HEK293 (cell line): Measurements from ENCODE around the gene SLC22A17.

Experiments
- CTCF ChIA-PET: fragments of 350-600 bp; formaldehyde crosslinking; extraction: SDS; loops from one replicate; lab custom pipeline; 2021; ENCODE audit warnings: antibody characterized with exemption; lab: Yijun Ruan, JAX
- POLR2A ChIA-PET: fragments of 300-600 bp; formaldehyde crosslinking; extraction: SDS; loops from one replicate; lab custom pipeline; 2020; ENCODE audit warnings: antibody characterized with exemption, inconsistent platforms; lab: Yijun Ruan, JAX
- H3K27ac ChIP-seq: fragments of 200-500 bp; sonication (Bioruptor generic); 2 replicates; pipeline ENCODE4 v1.5.1; 2014; ENCODE audit warnings: low read depth, low read length, control low read depth, inconsistent platforms; ENCODE audit errors: extremely low read depth
- H3K36me3 ChIP-seq, 2 experiments: fragments of 200-500 bp in 1 of 2; sonication (Bioruptor generic) in 1 of 2; 1 replicate in 1 of 2; 2 replicates in 1 of 2; pipeline ENCODE4 v1.5.1; 2014 to 2017; ENCODE audit warnings: inconsistent platforms in 2 of 2, low read length in 2 of 2; ENCODE audit not compliant: control insufficient read depth in 2 of 2, insufficient read depth in 1 of 2
- H3K4me1 ChIP-seq: fragments of 200-500 bp; sonication (Bioruptor generic); 2 replicates; pipeline ENCODE4 v1.5.1; 2014; ENCODE audit warnings: mild to moderate bottlenecking, low read length, inconsistent platforms; ENCODE audit not compliant: control insufficient read depth, insufficient read depth
- H3K4me3 ChIP-seq: 2 replicates; pipeline ENCODE4 v1.5.1; 2011; ENCODE audit warnings: low read depth, mild to moderate bottlenecking, control low read depth, low read length, moderate library complexity
- H3K9me3 ChIP-seq: fragments of 200-500 bp; sonication (Bioruptor generic); 2 replicates; pipeline ENCODE4 v1.5.1; 2014; ENCODE audit warnings: low read depth, low read length, inconsistent platforms; ENCODE audit not compliant: control insufficient read depth, insufficient read depth
- FEZF1 ChIP-seq: fragments of 450-650 bp; formaldehyde crosslinking; IDR thresholded peaks from 2 replicates; pipeline ENCODE4 v1.5.1; 2016; ENCODE audit warnings: missing biosample characterization, missing genetic modification characterization
- GLIS1 ChIP-seq: fragments of 450-650 bp; formaldehyde crosslinking; IDR thresholded peaks from 2 replicates; pipeline ENCODE4 v1.5.1; 2016; ENCODE audit warnings: missing biosample characterization, missing genetic modification characterization
- HOXA7 ChIP-seq: sonication (generic); formaldehyde crosslinking; IDR thresholded peaks from 2 replicates; pipeline ENCODE4 v1.8.1; 2022; ENCODE audit warnings: missing genetic modification reagents, borderline replicate concordance
- HOXD13 ChIP-seq: sonication (generic); formaldehyde crosslinking; IDR thresholded peaks from 2 replicates; pipeline ENCODE4 v1.8.0; 2022; ENCODE audit warnings: missing genetic modification reagents, borderline replicate concordance
- KLF1 ChIP-seq: fragments of 450-650 bp; formaldehyde crosslinking; IDR thresholded peaks from 2 replicates; pipeline ENCODE4 v1.5.1; 2016; ENCODE audit warnings: missing biosample characterization, missing genetic modification characterization
- SETDB1 ChIP-seq: IDR thresholded peaks from one replicate; pipeline ENCODE4 v1.6.1; 2017; ENCODE audit warnings: mild to moderate bottlenecking, low read length, moderate library complexity, mixed read lengths; ENCODE audit not compliant: insufficient read length
- ZNF24 ChIP-seq: fragments of 450-650 bp; formaldehyde crosslinking; IDR thresholded peaks from 2 replicates; pipeline ENCODE4 v1.5.1; 2016; ENCODE audit warnings: missing biosample characterization, missing genetic modification characterization
- ZNF248 ChIP-seq: fragments of 450-650 bp; formaldehyde crosslinking; IDR thresholded peaks from 2 replicates; pipeline ENCODE4 v1.5.1; 2017; ENCODE audit warnings: missing biosample characterization, missing genetic modification characterization
- ZNF529 ChIP-seq: fragments of 450-650 bp; formaldehyde crosslinking; IDR thresholded peaks from 2 replicates; pipeline ENCODE4 v1.5.1; 2017; ENCODE audit warnings: missing genetic modification characterization, missing biosample characterization; ENCODE audit not compliant: insufficient replicate concordance
- ZNF561 ChIP-seq: fragments of 450-650 bp; IDR thresholded peaks from 2 replicates; pipeline ENCODE4 v1.5.1; 2018; ENCODE audit warnings: missing biosample characterization, missing genetic modification characterization, borderline replicate concordance
- TF ChIP-seq, protein P1 (sequence below): fragments of 450-650 bp; formaldehyde crosslinking; IDR thresholded peaks from 2 replicates; pipeline ENCODE4 v1.5.1; 2017; ENCODE audit warnings: missing biosample characterization, mild to moderate bottlenecking, missing genetic modification characterization, moderate library complexity
- TF ChIP-seq, protein P2 (sequence below): fragments of 450-650 bp; formaldehyde crosslinking; IDR thresholded peaks from 2 replicates; pipeline ENCODE4 v1.5.1; 2016; ENCODE audit warnings: missing biosample characterization, missing genetic modification characterization
- TF ChIP-seq, protein P3 (sequence below): fragments of 450-650 bp; formaldehyde crosslinking; IDR thresholded peaks from 2 replicates; pipeline ENCODE4 v1.5.1; 2016; ENCODE audit warnings: missing biosample characterization, missing genetic modification characterization
- TF ChIP-seq, protein P4 (sequence below): fragments of 450-650 bp; formaldehyde crosslinking; IDR thresholded peaks from 2 replicates; pipeline ENCODE4 v1.5.1; 2016; ENCODE audit warnings: missing biosample characterization, missing genetic modification characterization
- TF ChIP-seq, protein P5 (sequence below): fragments of 450-650 bp; formaldehyde crosslinking; IDR thresholded peaks from 2 replicates; pipeline ENCODE4 v1.5.1; 2016; ENCODE audit warnings: missing biosample characterization, missing genetic modification characterization
- TF ChIP-seq, protein P6 (sequence below): fragments of 450-650 bp; formaldehyde crosslinking; IDR thresholded peaks from 2 replicates; pipeline ENCODE4 v1.5.1; 2016; ENCODE audit warnings: missing biosample characterization, missing genetic modification characterization

The SLC22A17 gene

DNA sequence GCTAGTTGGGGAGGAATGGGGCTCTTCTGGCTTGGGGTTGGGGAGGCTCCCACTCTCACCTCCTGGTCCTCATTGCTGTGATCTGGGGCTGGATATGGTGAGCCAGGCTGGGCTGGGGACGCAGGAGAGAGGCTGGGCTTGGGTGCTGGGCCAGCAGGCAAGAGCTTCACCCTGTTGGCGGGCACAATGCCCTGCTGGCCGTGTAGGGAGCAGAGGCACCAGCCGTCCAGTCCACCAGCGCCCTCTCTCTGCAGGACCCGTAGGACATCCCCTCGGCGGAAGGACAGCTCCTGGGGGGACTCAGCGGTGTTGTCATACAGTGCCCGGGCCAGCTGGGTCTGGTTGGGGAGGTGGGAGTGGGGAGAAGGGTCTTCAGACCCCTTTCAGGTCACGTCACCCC, 7.8 kb upstream of the SLC22A17 start (continued):
- TF ChIP-seq, protein P1, sequence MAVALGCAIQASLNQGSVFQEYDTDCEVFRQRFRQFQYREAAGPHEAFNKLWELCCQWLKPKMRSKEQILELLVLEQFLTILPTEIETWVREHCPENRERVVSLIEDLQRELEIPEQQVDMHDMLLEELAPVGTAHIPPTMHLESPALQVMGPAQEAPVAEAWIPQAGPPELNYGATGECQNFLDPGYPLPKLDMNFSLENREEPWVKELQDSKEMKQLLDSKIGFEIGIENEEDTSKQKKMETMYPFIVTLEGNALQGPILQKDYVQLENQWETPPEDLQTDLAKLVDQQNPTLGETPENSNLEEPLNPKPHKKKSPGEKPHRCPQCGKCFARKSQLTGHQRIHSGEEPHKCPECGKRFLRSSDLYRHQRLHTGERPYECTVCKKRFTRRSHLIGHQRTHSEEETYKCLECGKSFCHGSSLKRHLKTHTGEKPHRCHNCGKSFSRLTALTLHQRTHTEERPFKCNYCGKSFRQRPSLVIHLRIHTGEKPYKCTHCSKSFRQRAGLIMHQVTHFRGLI (tag by site-specific recombination) = no peak
- TF ChIP-seq ZNF248 (tag by site-specific recombination) (no peak), SETDB1 (no peak), HOXD13 (CRISPR knock-in tag) (no peak)
- TF ChIP-seq, protein P2, sequence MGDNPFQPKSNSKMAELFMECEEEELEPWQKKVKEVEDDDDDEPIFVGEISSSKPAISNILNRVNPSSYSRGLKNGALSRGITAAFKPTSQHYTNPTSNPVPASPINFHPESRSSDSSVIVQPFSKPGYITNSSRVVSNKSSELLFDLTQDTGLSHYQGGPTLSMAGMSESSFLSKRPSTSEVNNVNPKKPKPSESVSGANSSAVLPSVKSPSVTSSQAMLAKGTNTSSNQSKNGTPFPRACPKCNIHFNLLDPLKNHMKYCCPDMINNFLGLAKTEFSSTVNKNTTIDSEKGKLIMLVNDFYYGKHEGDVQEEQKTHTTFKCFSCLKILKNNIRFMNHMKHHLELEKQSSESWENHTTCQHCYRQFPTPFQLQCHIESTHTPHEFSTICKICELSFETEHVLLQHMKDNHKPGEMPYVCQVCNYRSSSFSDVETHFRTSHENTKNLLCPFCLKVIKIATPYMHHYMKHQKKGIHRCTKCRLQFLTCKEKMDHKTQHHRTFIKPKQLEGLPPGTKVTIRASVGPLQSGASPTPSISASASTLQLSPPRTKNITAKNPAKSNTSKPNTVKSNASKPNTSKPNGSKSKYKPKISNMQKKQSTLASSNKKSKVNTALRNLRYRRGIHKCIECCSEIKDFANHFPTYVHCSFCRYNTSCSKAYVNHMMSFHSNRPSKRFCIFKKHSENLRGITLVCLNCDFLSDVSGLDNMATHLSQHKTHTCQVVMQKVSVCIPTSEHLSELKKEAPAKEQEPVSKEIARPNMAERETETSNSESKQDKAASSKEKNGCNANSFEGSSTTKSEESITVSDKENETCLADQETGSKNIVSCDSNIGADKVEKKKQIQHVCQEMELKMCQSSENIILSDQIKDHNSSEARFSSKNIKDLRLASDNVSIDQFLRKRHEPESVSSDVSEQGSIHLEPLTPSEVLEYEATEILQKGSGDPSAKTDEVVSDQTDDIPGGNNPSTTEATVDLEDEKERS (tag by site-specific recombination) = no peak

DNA sequence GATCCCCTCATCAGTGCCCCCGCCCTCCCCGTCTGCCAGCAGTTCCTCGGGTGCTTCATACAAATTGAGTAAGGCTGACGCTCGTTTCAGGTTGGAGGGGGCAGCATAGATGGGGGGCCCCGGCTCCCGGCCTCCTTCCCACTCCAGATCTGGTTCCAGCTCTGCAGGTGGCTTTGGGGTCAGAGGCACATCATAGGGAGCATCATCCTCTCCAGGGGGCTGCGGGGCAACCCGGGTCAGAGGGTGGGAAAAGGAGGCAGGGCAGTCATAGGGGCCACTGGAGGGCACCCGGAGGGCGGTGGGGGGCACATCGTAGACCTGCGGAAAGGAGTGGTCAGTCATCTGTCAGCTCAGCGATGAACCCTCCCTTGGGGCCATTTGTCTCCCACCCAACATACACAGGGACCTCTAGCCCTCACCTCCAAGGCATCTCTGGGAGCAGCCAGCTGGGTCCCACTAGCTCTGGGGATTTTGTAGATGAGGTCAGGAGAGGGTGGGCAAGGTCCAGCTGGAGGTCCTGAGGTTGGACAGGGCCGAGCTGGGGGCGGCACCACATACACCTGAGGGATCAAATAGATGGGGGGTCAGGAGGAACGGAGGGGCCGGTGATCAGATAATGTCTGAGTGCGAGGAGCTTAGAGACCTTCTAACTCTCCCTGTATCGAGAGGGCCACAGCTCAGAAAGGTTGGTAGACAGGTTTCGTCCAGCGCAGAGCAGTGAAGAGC, 7.2 kb upstream of the SLC22A17 start:
- Histone ChIP-seq H3K9me3 (no peaks in the 10 kb centered on the region), H3K4me1 (no peaks in the 10 kb centered on the region), H3K36me3 (no peaks in the 10 kb centered on the region), H3K4me3 (no peak overlapping the region), H3K27ac (no peak overlapping the region)
- ChIA-PET POLR2A (interaction anchor here (0.6 to 1.1 kb wide), 2 partner anchors 39 to 226 kb away, joined by 3 read pairs; partner anchors contain the start of gene PABPN1), CTCF (interaction anchor here (0.8 to 2.2 kb wide), 7 partner anchors 7 to 58 kb away, joined by 3 to 10 read pairs (median 4); partner anchors contain the start of gene SLC22A17)
- TF ChIP-seq ZNF529 = no peak
- TF ChIP-seq, protein P3, sequence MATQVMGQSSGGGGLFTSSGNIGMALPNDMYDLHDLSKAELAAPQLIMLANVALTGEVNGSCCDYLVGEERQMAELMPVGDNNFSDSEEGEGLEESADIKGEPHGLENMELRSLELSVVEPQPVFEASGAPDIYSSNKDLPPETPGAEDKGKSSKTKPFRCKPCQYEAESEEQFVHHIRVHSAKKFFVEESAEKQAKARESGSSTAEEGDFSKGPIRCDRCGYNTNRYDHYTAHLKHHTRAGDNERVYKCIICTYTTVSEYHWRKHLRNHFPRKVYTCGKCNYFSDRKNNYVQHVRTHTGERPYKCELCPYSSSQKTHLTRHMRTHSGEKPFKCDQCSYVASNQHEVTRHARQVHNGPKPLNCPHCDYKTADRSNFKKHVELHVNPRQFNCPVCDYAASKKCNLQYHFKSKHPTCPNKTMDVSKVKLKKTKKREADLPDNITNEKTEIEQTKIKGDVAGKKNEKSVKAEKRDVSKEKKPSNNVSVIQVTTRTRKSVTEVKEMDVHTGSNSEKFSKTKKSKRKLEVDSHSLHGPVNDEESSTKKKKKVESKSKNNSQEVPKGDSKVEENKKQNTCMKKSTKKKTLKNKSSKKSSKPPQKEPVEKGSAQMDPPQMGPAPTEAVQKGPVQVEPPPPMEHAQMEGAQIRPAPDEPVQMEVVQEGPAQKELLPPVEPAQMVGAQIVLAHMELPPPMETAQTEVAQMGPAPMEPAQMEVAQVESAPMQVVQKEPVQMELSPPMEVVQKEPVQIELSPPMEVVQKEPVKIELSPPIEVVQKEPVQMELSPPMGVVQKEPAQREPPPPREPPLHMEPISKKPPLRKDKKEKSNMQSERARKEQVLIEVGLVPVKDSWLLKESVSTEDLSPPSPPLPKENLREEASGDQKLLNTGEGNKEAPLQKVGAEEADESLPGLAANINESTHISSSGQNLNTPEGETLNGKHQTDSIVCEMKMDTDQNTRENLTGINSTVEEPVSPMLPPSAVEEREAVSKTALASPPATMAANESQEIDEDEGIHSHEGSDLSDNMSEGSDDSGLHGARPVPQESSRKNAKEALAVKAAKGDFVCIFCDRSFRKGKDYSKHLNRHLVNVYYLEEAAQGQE (tag by site-specific recombination) = no peak
- TF ChIP-seq KLF1 = no peak
- no peak for TF ChIP-seq FEZF1 (tag by site-specific recombination)
- no peak for TF ChIP-seq ZNF561 (tag by site-specific recombination)
- TF ChIP-seq HOXA7 (CRISPR knock-in tag) = no peak
- no peak for TF ChIP-seq ZNF24 (tag by site-specific recombination)
- TF ChIP-seq GLIS1 (tag by site-specific recombination) = no peak
- TF ChIP-seq, protein P4, sequence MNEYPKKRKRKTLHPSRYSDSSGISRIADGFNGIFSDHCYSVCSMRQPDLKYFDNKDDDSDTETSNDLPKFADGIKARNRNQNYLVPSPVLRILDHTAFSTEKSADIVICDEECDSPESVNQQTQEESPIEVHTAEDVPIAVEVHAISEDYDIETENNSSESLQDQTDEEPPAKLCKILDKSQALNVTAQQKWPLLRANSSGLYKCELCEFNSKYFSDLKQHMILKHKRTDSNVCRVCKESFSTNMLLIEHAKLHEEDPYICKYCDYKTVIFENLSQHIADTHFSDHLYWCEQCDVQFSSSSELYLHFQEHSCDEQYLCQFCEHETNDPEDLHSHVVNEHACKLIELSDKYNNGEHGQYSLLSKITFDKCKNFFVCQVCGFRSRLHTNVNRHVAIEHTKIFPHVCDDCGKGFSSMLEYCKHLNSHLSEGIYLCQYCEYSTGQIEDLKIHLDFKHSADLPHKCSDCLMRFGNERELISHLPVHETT (tag by site-specific recombination) = no peak
- TF ChIP-seq, protein P5, sequence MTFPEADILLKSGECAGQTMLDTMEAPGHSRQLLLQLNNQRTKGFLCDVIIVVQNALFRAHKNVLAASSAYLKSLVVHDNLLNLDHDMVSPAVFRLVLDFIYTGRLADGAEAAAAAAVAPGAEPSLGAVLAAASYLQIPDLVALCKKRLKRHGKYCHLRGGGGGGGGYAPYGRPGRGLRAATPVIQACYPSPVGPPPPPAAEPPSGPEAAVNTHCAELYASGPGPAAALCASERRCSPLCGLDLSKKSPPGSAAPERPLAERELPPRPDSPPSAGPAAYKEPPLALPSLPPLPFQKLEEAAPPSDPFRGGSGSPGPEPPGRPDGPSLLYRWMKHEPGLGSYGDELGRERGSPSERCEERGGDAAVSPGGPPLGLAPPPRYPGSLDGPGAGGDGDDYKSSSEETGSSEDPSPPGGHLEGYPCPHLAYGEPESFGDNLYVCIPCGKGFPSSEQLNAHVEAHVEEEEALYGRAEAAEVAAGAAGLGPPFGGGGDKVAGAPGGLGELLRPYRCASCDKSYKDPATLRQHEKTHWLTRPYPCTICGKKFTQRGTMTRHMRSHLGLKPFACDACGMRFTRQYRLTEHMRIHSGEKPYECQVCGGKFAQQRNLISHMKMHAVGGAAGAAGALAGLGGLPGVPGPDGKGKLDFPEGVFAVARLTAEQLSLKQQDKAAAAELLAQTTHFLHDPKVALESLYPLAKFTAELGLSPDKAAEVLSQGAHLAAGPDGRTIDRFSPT (tag by site-specific recombination) = no peak
- TF ChIP-seq, protein P6, sequence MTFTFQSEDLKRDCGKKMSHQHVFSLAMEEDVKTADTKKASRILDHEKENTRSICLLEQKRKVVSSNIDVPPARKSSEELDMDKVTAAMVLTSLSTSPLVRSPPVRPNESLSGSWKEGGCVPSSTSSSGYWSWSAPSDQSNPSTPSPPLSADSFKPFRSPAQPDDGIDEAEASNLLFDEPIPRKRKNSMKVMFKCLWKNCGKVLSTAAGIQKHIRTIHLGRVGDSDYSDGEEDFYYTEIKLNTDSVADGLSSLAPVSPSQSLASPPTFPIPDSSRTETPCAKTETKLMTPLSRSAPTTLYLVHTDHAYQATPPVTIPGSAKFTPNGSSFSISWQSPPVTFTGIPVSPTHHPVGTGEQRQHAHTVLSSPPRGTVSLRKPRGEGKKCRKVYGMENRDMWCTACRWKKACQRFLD (tag by site-specific recombination) = no peak
